OCI-LY7 (cell line): ENCODE data around the gene KDELR1. TPM values are rescaled to one million over a fixed set of nuclear protein-coding genes. Genes with fewer than 3 reads are reported as not detected.

ENCODE experiments used
- BruUV-seq: library from RNA; stranded (reverse); fragments of 400-500 nt; replicated peaks from 2 replicates; lab custom pipeline; 2021; lab: Mats Ljungman, UMichigan
- CTCF ChIA-PET: fragments of 300-600 bp; sonication (Branson Sonifier 250); formaldehyde crosslinking; loops from one replicate; lab custom pipeline; 2022; ENCODE audit warnings: antibody characterized with exemption; ENCODE audit not compliant: unreplicated experiment; lab: Charles Lee
- POLR2A ChIA-PET: fragments of 300-600 bp; sonication (Branson Sonifier 250); formaldehyde crosslinking; loops from one replicate; lab custom pipeline; 2022; ENCODE audit warnings: antibody characterized with exemption; lab: Charles Lee
- DNase-seq: peaks from one replicate; pipeline ENCODE4 v3.0.0-alpha.2; 2015; ENCODE audit warnings: low spot score
- H2AFZ ChIP-seq: fragments of 200-600 bp; sonication (generic), shearing (Covaris generic); 2 replicates; pipeline ENCODE4 v1.6.1; 2014; ENCODE audit warnings: mild to moderate bottlenecking, antibody characterized with exemption, low read length, moderate library complexity
- H3K27ac ChIP-seq: fragments of 200-600 bp; sonication (generic); 2 replicates; pipeline ENCODE4 v1.5.1; 2014; ENCODE audit warnings: mixed run types, low read depth, mild to moderate bottlenecking, moderate library complexity, low read length, inconsistent platforms; ENCODE audit not compliant: poor library complexity, severe bottlenecking
- H3K36me3 ChIP-seq: fragments of 200-600 bp; sonication (generic); 2 replicates; pipeline ENCODE4 v1.6.1; 2014; ENCODE audit warnings: mild to moderate bottlenecking, antibody characterized with exemption, low read length, moderate library complexity, mixed read lengths; ENCODE audit not compliant: insufficient read depth
- H3K4me1 ChIP-seq: fragments of 200-600 bp; sonication (generic); 2 replicates; pipeline ENCODE4 v1.5.1; 2014; ENCODE audit warnings: mild to moderate bottlenecking, low read length; ENCODE audit not compliant: insufficient read depth, poor library complexity, severe bottlenecking
- H3K4me2 ChIP-seq: fragments of 200-600 bp; sonication (generic); 2 replicates; pipeline ENCODE4 v1.6.1; 2014; ENCODE audit warnings: mild to moderate bottlenecking, low read length
- H3K4me3 ChIP-seq: fragments of 200-600 bp; sonication (generic); 2 replicates; pipeline ENCODE4 v1.5.1; 2014; ENCODE audit warnings: mild to moderate bottlenecking, low read depth, low read length; ENCODE audit not compliant: poor library complexity, severe bottlenecking
- H3K79me2 ChIP-seq: fragments of 200-600 bp; sonication (generic); 2 replicates; pipeline ENCODE4 v1.6.1; 2016; ENCODE audit warnings: low read depth, mild to moderate bottlenecking, low read length, moderate library complexity, mixed read lengths; ENCODE audit not compliant: insufficient read depth
- H3K9me2 ChIP-seq: fragments of 200-600 bp; sonication (generic); 2 replicates; pipeline ENCODE4 v1.6.1; 2016; ENCODE audit warnings: mild to moderate bottlenecking, low read length, mixed read lengths; ENCODE audit not compliant: insufficient read depth
- H3K9me3 ChIP-seq: fragments of 200-600 bp; sonication (generic); 2 replicates; pipeline ENCODE4 v1.6.1; 2014; ENCODE audit warnings: mild to moderate bottlenecking, mixed run types, low read length, mixed read lengths
- H4K20me1 ChIP-seq: fragments of 200-600 bp; sonication (generic); 2 replicates; pipeline ENCODE4 v1.6.1; 2014; ENCODE audit warnings: mild to moderate bottlenecking, antibody characterized with exemption, low read length, moderate library complexity, mixed read lengths; ENCODE audit not compliant: insufficient read depth
- CTCF ChIP-seq: fragments of 200-600 bp; sonication (generic); conservative IDR thresholded peaks from 2 replicates; pipeline ENCODE4 v1.5.1; 2014; ENCODE audit warnings: mild to moderate bottlenecking, antibody characterized with exemption, low read length, moderate library complexity, mixed read lengths
- EZH2phosphoT487 ChIP-seq: fragments of 200-600 bp; sonication (generic); IDR thresholded peaks from 2 replicates; pipeline ENCODE4 v1.6.1; 2018; ENCODE audit warnings: low read depth, borderline replicate concordance, mild to moderate bottlenecking, mixed run types, antibody characterized with exemption, low read length, moderate library complexity, mixed read lengths
- intact Hi-C: fragments of 100-400 bp; cut with micrococcal nuclease; formaldehyde crosslinking; loops from one replicate; pipeline ENCODE4 v1.10.0; 2022; ENCODE audit not compliant: unreplicated experiment
- total RNA-seq, 2 experiments: library from RNA; depleted of rRNA in 1 of 2; stranded (reverse); fragments of >200 nt in 1 of 2; shearing (Covaris generic) in 1 of 2; gene quantifications; 2 replicates each; pipeline ENCODE4 v1.2.3, GENCODE V29; 2014 to 2022

Gene KDELR1
- total RNA-seq, 2 experiments from 2014 or later: 38.8 to 63.8 TPM

GRCh38 chr19:48433337-48433736, 42.0 kb upstream of the KDELR1 start:
- Histone ChIP-seq H3K36me3 (no peaks in the 10 kb centered on the region), H2AFZ (no peak overlapping the region), H3K4me1 (no peaks in the 10 kb centered on the region), H3K27ac (no peak overlapping the region), H3K4me2 (no peak overlapping the region), H3K9me3 (no peaks in the 10 kb centered on the region), H3K79me2 (no peaks in the 10 kb centered on the region), H4K20me1 (no peaks in the 10 kb centered on the region), H3K4me3 (no peak overlapping the region), H3K9me2 (no peaks in the 10 kb centered on the region)
- DNase-seq: no peak
- TF ChIP-seq CTCF (no peak), EZH2phosphoT487 (no peak)
- BruUV-seq: no TSS peak
- POLR2A ChIA-PET: interaction anchor here (1.1 kb wide), 1 partner anchor 12 kb away, joined by 4 read pairs; no protein-coding TSS in a partner anchor
- intact Hi-C loops: no loop called here
- CTCF ChIA-PET: no interaction called here

- intact Hi-C loops: no loop called here
- CTCF ChIA-PET: no interaction called here
These were observed 37.3 kb upstream of the KDELR1 start for GRCh38 chr19:48428670-48429069.

More at GRCh38 chr19:48428670-48429069, 37.3 kb upstream of the KDELR1 start:
- Histone ChIP-seq H3K4me3 (no peak overlapping the region), H3K9me3 (no peaks in the 10 kb centered on the region), H3K79me2 (no peaks in the 10 kb centered on the region), H3K4me1 (peaks cover 7% of the 10 kb centered on the region), H3K9me2 (no peaks in the 10 kb centered on the region), H3K4me2 (no peak overlapping the region), H3K36me3 (no peaks in the 10 kb centered on the region), H4K20me1 (no peaks in the 10 kb centered on the region), H3K27ac (no peak overlapping the region), H2AFZ (no peak overlapping the region)
- POLR2A ChIA-PET: no interaction called here
- TF ChIP-seq CTCF (no peak), EZH2phosphoT487 (no peak)
- BruUV-seq: no TSS peak
- DNase-seq: no peak
